CD4-positive, alpha-beta T cell (primary cell): ENCODE results near the gene RASSF8. TPM values are rescaled to one million over a fixed set of nuclear protein-coding genes. Genes with fewer than 3 reads are reported as not detected.

Experiments
- ATAC-seq: fragments of 200-7000 bp; cut with Tn5 transposase; one replicate; pipeline ENCODE4 v1.10.0; 2022; ENCODE audit warnings: mild to moderate bottlenecking; ENCODE audit not compliant: poor library complexity
- CTCF ChIA-PET: fragments of 350-600 bp; sonication (Branson Sonifier 250); formaldehyde crosslinking; loops from one replicate; lab custom pipeline; 2021; ENCODE audit warnings: antibody characterized with exemption, inconsistent platforms; lab: Charles Lee
- POLR2A ChIA-PET: fragments of 350-600 bp; sonication (Branson Sonifier 250); formaldehyde crosslinking; loops from one replicate; lab custom pipeline; 2021; ENCODE audit warnings: antibody characterized with exemption, inconsistent platforms; lab: Charles Lee
- DNase-seq, 14 experiments: peaks; one replicate each; pipeline ENCODE4 v3.0.0-alpha.2; 2013 to 2020; ENCODE audit warnings: mixed read lengths in 2 of 14
- H3K27ac ChIP-seq, 2 donors: one replicate each; pipeline versions ENCODE4 v1.5.1 to v1.7.0; 2013; ENCODE audit warnings: low read length in 2 of 2, low read depth in 1 of 2, mild to moderate bottlenecking in 1 of 2
- H3K27me3 ChIP-seq, 2 experiments: 1 replicate in 1 of 2; 2 replicates in 1 of 2; pipeline versions ENCODE4 v1.6.1 to v1.7.0; 2013; ENCODE audit warnings: low read length in 2 of 2, control low read depth in 1 of 2, mild to moderate bottlenecking in 1 of 2, moderate library complexity in 1 of 2; ENCODE audit not compliant: insufficient read depth in 2 of 2, control insufficient read depth in 1 of 2
- H3K36me3 ChIP-seq: one replicate; pipeline ENCODE4 v1.6.1; 2013; ENCODE audit warnings: low read length, control low read depth; ENCODE audit not compliant: insufficient read depth
- H3K4me1 ChIP-seq: one replicate; pipeline ENCODE4 v1.6.1; 2013; ENCODE audit warnings: low read length, control low read depth; ENCODE audit not compliant: insufficient read depth
- H3K4me3 ChIP-seq: one replicate; pipeline ENCODE4 v1.5.1; 2013; ENCODE audit warnings: mild to moderate bottlenecking, low read length, moderate library complexity
- H3K9me3 ChIP-seq, 2 experiments: 1 replicate in 1 of 2; 2 replicates in 1 of 2; pipeline versions ENCODE4 v1.6.1 to v1.7.0; 2013; ENCODE audit warnings: low read length in 2 of 2, mild to moderate bottlenecking in 2 of 2, control low read depth in 1 of 2, moderate library complexity in 1 of 2; ENCODE audit not compliant: control insufficient read depth in 1 of 2, insufficient read depth in 1 of 2
- H3K27ac Mint-ChIP-seq: one replicate; pipeline ENCODE4 v1.8.0; 2020; ENCODE audit warnings: mixed read lengths
- H3K27me3 Mint-ChIP-seq: one replicate; pipeline ENCODE4 v1.8.0; 2021; ENCODE audit warnings: mixed read lengths
- H3K36me3 Mint-ChIP-seq: one replicate; pipeline ENCODE4 v1.8.0; 2021; ENCODE audit warnings: low read depth, mixed read lengths
- H3K4me1 Mint-ChIP-seq: one replicate; pipeline ENCODE4 v1.8.0; 2021; ENCODE audit warnings: low read depth, mixed read lengths
- H3K4me3 Mint-ChIP-seq: one replicate; pipeline ENCODE4 v1.8.0; 2020; ENCODE audit warnings: mild to moderate bottlenecking, mixed read lengths
- H3K9me3 Mint-ChIP-seq: one replicate; pipeline ENCODE4 v1.8.0; 2020; ENCODE audit warnings: mixed read lengths
- CTCF ChIP-seq: fragments of 200-600 bp; IDR thresholded peaks from one replicate; pipeline ENCODE4 v1.8.0; 2022; ENCODE audit warnings: antibody characterized with exemption, mild to moderate bottlenecking
- intact Hi-C, 2 experiments: fragments of 100-400 bp; cut with DNase I in 1 of 2; cut with micrococcal nuclease in 1 of 2; formaldehyde crosslinking; loops; one replicate each; pipeline versions ENCODE4 v1.15.1 to v1.9.0; 2023 to 2025; cut with DNase I, micrococcal nuclease
- total RNA-seq, 174 experiments: library from RNA in 2 of 174; stranded (reverse) in 2 of 174; gene quantifications; one replicate each; pipeline ENCODE4 v1.2.3 and lab custom pipeline; 2021 to 2026

Gene RASSF8
- total RNA-seq, 2 experiments from 2014 or later, result 0.71 to 1.4 TPM

GRCh38 chr12:26120561-26121274 is 162.2 kb downstream of the RASSF8 start:
- H3K36me3 Mint-ChIP-seq, result no peaks in the 10 kb centered on the region
- CTCF ChIA-PET, result interaction anchor here (2.6 kb wide), 1 partner anchor 23 kb away, joined by 8 read pairs; no protein-coding TSS in a partner anchor
- H3K27me3 ChIP-seq, result peaks cover 42 to 70% of the 10 kb centered on the region in 2 experiments
- DNase-seq, result no peak
- ATAC-seq, result no peak
- peaks cover 79% of the 10 kb centered on the region for H3K27me3 Mint-ChIP-seq
- no peak for TF ChIP-seq CTCF
- H3K27ac ChIP-seq, result no peak overlapping the region
- peak overlapping the region; percentile 80 for H3K4me3 Mint-ChIP-seq
- no peak overlapping the region for H3K27ac Mint-ChIP-seq
- peaks cover 34% of the 10 kb centered on the region for H3K4me1 Mint-ChIP-seq
- H3K4me1 ChIP-seq, result peaks cover 33% of the 10 kb centered on the region
- no peaks in the 10 kb centered on the region for H3K9me3 Mint-ChIP-seq
- no peak overlapping the region for H3K4me3 ChIP-seq
- H3K36me3 ChIP-seq, result no peaks in the 10 kb centered on the region
- intact Hi-C loops, result loop anchor here in 1 of 2 experiments (10.0 kb wide), 1 partner anchor 1184 kb away; no protein-coding TSS in a partner anchor
- POLR2A ChIA-PET, result interaction anchor here (0.8 kb wide), 1 partner anchor 712 kb away, joined by 3 read pairs; the partner anchor contains the start of gene ITPR2
- peaks cover 0 to 8% of the 10 kb centered on the region in 2 experiments for H3K9me3 ChIP-seq

- ChIA-PET CTCF (interaction anchor here (2.6 kb wide), 1 partner anchor 24 kb away, joined by 8 read pairs; no protein-coding TSS in a partner anchor), POLR2A (interaction anchor here (0.8 kb wide), 1 partner anchor 711 kb away, joined by 3 read pairs; the partner anchor contains the start of gene ITPR2)
- H3K4me1 Mint-ChIP-seq, result peaks cover 38% of the 10 kb centered on the region
- Histone ChIP-seq H3K4me1 (peaks cover 41% of the 10 kb centered on the region), H3K4me3 (no peak overlapping the region), H3K36me3 (no peaks in the 10 kb centered on the region), H3K9me3 (peaks cover 0 to 8% of the 10 kb centered on the region in 2 experiments), H3K27me3 (peaks cover 48 to 72% of the 10 kb centered on the region in 2 experiments), H3K27ac (no peak overlapping the region)
- peak in 1 of 14 experiments; percentile 10 for DNase-seq
- intact Hi-C loops, result loop anchor here in 1 of 2 experiments (10.0 kb wide), 1 partner anchor 1183 kb away; no protein-coding TSS in a partner anchor
- no peaks in the 10 kb centered on the region for H3K36me3 Mint-ChIP-seq
- H3K27ac Mint-ChIP-seq, result no peak overlapping the region
- H3K9me3 Mint-ChIP-seq, result no peaks in the 10 kb centered on the region
- H3K27me3 Mint-ChIP-seq, result peaks cover 81% of the 10 kb centered on the region
- peak overlapping the region; percentile 80 for H3K4me3 Mint-ChIP-seq
- TF ChIP-seq CTCF, result no peak
- no peak for ATAC-seq
These were observed 163.0 kb downstream of the RASSF8 start for GRCh38 chr12:26121323-26122060.

GRCh38 chr12:26122061-26122680 is 163.7 kb downstream of the RASSF8 start:
- no peak overlapping the region for H3K4me3 ChIP-seq
- no peak overlapping the region for H3K27ac ChIP-seq
- Mint-ChIP-seq H3K27me3 (peaks cover 80% of the 10 kb centered on the region), H3K9me3 (no peaks in the 10 kb centered on the region), H3K36me3 (no peaks in the 10 kb centered on the region), H3K4me3 (peak overlapping the region; percentile 80), H3K27ac (no peak overlapping the region), H3K4me1 (peaks cover 38% of the 10 kb centered on the region)
- H3K9me3 ChIP-seq, result peaks cover 0 to 8% of the 10 kb centered on the region in 2 experiments
- peaks cover 53 to 79% of the 10 kb centered on the region in 2 experiments for H3K27me3 ChIP-seq
- H3K4me1 ChIP-seq, result peaks cover 45% of the 10 kb centered on the region
- ChIA-PET CTCF (interaction anchor here (2.6 kb wide), 1 partner anchor 25 kb away, joined by 8 read pairs; no protein-coding TSS in a partner anchor), POLR2A (interaction anchor here (1.2 kb wide), 1 partner anchor 8 kb away, joined by 6 read pairs; no protein-coding TSS in a partner anchor)
- no peak for TF ChIP-seq CTCF
- peak; percentile 45 for ATAC-seq
- DNase-seq, result peak in 6 of 14 experiments; percentile 23 to 62 (median 37)
- intact Hi-C loops, result loop anchor here in 1 of 2 experiments (10.0 kb wide), 1 partner anchor 1183 kb away; no protein-coding TSS in a partner anchor
- H3K36me3 ChIP-seq, result no peaks in the 10 kb centered on the region
